Measurements from ENCODE around the gene HIP1R. TPM values are rescaled to one million over a fixed set of nuclear protein-coding genes. Genes with fewer than 3 reads are reported as not detected.

The HIP1R gene
- total RNA-seq, 1 experiment from 2014 or later = 33.1 TPM

DNA sequence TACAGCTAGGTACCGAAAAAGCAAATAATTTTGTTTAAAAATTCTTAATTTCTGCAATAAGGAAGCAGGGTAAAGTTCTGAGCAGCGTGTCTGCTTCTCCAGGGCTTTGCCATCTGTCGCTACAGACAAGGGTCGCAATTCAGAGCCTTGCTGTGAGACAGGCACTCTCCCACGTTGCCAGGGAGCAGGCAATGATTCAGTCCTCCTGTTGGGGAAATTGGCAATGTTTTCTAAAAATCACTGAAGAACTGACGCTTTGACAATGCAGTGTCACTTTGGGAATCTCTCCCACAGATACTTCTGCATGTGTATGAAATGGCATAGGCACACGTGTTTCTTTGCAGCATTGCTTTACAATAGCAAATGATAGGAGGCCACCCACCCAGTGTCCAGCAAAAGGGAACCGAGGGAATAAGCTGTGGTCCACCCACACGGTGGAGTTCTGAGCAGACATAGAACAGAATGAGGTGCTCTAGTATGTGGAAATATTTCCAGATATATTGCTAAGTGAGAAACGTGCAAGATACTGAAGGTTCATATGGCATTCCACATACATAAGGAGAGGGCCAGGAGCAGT, 16.0 kb upstream of the HIP1R start:
- no peak for DNase-seq
- no TSS peak for BruUV-seq (replicated peaks)
- H3K9me3 ChIP-seq (ENCODE audit: insufficient read depth, low read depth) = no peaks in the 10 kb centered on the region
- H3K27me3 ChIP-seq (ENCODE audit: insufficient read depth, low read depth) = no peaks in the 10 kb centered on the region
- no peak overlapping the region for H2AFZ ChIP-seq
- no peak overlapping the region for H3K4me3 ChIP-seq
- no peaks in the 10 kb centered on the region for H3K9me2 ChIP-seq (ENCODE audit: insufficient read depth)
- ChIA-PET POLR2A (ENCODE audit: unreplicated experiment) (no interaction called here), CTCF (no interaction called here)
- no peaks in the 10 kb centered on the region for H3F3A ChIP-seq (ENCODE audit: insufficient read depth, low read depth)
- no peaks in the 10 kb centered on the region for H3K79me2 ChIP-seq (ENCODE audit: low read depth)
- H3K36me3 ChIP-seq (ENCODE audit: low read depth) = no peaks in the 10 kb centered on the region
- H3K27ac ChIP-seq = no peak overlapping the region
- TF ChIP-seq, protein P1, sequence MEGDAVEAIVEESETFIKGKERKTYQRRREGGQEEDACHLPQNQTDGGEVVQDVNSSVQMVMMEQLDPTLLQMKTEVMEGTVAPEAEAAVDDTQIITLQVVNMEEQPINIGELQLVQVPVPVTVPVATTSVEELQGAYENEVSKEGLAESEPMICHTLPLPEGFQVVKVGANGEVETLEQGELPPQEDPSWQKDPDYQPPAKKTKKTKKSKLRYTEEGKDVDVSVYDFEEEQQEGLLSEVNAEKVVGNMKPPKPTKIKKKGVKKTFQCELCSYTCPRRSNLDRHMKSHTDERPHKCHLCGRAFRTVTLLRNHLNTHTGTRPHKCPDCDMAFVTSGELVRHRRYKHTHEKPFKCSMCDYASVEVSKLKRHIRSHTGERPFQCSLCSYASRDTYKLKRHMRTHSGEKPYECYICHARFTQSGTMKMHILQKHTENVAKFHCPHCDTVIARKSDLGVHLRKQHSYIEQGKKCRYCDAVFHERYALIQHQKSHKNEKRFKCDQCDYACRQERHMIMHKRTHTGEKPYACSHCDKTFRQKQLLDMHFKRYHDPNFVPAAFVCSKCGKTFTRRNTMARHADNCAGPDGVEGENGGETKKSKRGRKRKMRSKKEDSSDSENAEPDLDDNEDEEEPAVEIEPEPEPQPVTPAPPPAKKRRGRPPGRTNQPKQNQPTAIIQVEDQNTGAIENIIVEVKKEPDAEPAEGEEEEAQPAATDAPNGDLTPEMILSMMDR (conservative IDR thresholded peaks at IDR 0.05) = no peak
- TF ChIP-seq EZH2 (IDR thresholded peaks at IDR 0.05; ENCODE audit: low read depth) = no peak
- no peaks in the 10 kb centered on the region for H4K20me1 ChIP-seq (ENCODE audit: insufficient read depth)
- intact Hi-C loops (cut with micrococcal nuclease; ENCODE audit: unreplicated experiment) = no loop called here
- no peak overlapping the region for H3K4me2 ChIP-seq
- H3K4me1 ChIP-seq (replicated peaks; ENCODE audit: insufficient read depth) = no peaks in the 10 kb centered on the region

DNA sequence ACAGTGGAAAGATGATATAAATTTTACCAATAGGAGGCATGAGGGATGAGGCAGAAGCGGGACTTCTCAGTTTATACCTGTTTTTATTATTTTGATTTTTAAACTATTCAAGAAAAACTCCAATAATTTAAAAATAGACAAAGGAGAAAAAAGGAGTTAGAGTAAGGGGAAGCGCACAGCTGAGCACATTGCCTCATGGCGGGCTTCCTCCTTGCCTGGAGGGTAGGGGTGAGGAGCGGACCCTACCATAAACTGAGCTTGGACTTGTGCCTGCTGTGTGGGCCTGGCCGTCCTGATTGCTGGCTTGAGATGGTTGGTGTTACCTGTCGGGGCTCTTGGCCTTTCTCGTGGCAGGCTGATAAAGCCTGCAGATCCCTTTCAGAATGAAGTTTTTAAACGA, 15.1 kb upstream of the HIP1R start:
- ChIA-PET CTCF (no interaction called here), POLR2A (ENCODE audit: unreplicated experiment) (no interaction called here)
- no peaks in the 10 kb centered on the region for H4K20me1 ChIP-seq (ENCODE audit: insufficient read depth)
- H2AFZ ChIP-seq = no peak overlapping the region
- H3F3A ChIP-seq (ENCODE audit: insufficient read depth, low read depth) = no peaks in the 10 kb centered on the region
- H3K36me3 ChIP-seq (ENCODE audit: low read depth) = no peaks in the 10 kb centered on the region
- no peak overlapping the region for H3K4me3 ChIP-seq
- H3K9me2 ChIP-seq (ENCODE audit: insufficient read depth) = no peaks in the 10 kb centered on the region
- no peak for DNase-seq
- intact Hi-C loops (cut with micrococcal nuclease; ENCODE audit: unreplicated experiment) = no loop called here
- no peaks in the 10 kb centered on the region for H3K79me2 ChIP-seq (ENCODE audit: low read depth)
- H3K27me3 ChIP-seq (ENCODE audit: insufficient read depth, low read depth) = no peaks in the 10 kb centered on the region
- BruUV-seq (replicated peaks) = no TSS peak
- H3K9me3 ChIP-seq (ENCODE audit: insufficient read depth, low read depth) = no peaks in the 10 kb centered on the region
- H3K4me2 ChIP-seq = no peak overlapping the region
- H3K27ac ChIP-seq = no peak overlapping the region
- TF ChIP-seq, protein P1 (conservative IDR thresholded peaks at IDR 0.05) = no peak
- no peak for TF ChIP-seq EZH2 (IDR thresholded peaks at IDR 0.05; ENCODE audit: low read depth)
- H3K4me1 ChIP-seq (replicated peaks; ENCODE audit: insufficient read depth) = no peaks in the 10 kb centered on the region

DNA sequence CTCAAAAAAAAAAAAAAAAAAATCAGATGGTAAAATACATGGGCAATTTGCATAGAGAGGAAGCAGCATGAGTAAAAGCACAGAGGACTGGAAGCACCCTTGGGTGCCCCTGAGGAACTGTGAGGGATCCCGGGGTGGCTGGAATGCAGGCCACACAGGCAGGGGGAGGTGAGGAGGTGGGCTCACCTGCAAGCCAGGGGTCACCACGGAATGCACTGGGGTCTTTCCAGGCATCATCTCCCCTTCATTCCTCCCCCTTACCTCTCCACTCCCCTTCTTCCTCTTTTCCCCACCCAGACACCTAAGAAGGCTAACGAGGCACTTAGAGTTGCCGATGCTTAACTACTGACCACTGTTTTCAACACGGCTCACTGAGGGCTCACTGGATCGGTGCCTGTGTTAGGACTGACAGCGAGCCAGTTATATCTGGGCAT, 14.4 kb upstream of the HIP1R start:
- H3F3A ChIP-seq (ENCODE audit: insufficient read depth, low read depth) = no peaks in the 10 kb centered on the region
- no peak overlapping the region for H2AFZ ChIP-seq
- intact Hi-C loops (cut with micrococcal nuclease; ENCODE audit: unreplicated experiment) = no loop called here
- H3K27ac ChIP-seq = no peak overlapping the region
- no peak overlapping the region for H3K4me2 ChIP-seq
- H3K4me1 ChIP-seq (replicated peaks; ENCODE audit: insufficient read depth) = 0 out of 2 replicates have a peak, but pooled peaks cover under 1% of the 10 kb centered on the region
- ChIA-PET CTCF (no interaction called here), POLR2A (ENCODE audit: unreplicated experiment) (no interaction called here)
- no TSS peak for BruUV-seq (replicated peaks)
- H3K36me3 ChIP-seq (ENCODE audit: low read depth) = no peaks in the 10 kb centered on the region
- TF ChIP-seq, protein P1 (conservative IDR thresholded peaks at IDR 0.05) = no peak
- no peak for DNase-seq
- H4K20me1 ChIP-seq (ENCODE audit: insufficient read depth) = no peaks in the 10 kb centered on the region
- H3K9me2 ChIP-seq (ENCODE audit: insufficient read depth) = no peaks in the 10 kb centered on the region
- H3K27me3 ChIP-seq (ENCODE audit: insufficient read depth, low read depth) = no peaks in the 10 kb centered on the region
- no peak overlapping the region for H3K4me3 ChIP-seq
- no peaks in the 10 kb centered on the region for H3K9me3 ChIP-seq (ENCODE audit: insufficient read depth, low read depth)
- H3K79me2 ChIP-seq (ENCODE audit: low read depth) = no peaks in the 10 kb centered on the region

Measured in PC-9 (cell line).